Measurements from ENCODE around the gene ZNFX1.
"Not testable (repeated sequence)": the region's sequence is repeated elsewhere in the genome, so short reads cannot be mapped to it uniquely, and the experiment has no call there.

Gene ZNFX1

DNA sequence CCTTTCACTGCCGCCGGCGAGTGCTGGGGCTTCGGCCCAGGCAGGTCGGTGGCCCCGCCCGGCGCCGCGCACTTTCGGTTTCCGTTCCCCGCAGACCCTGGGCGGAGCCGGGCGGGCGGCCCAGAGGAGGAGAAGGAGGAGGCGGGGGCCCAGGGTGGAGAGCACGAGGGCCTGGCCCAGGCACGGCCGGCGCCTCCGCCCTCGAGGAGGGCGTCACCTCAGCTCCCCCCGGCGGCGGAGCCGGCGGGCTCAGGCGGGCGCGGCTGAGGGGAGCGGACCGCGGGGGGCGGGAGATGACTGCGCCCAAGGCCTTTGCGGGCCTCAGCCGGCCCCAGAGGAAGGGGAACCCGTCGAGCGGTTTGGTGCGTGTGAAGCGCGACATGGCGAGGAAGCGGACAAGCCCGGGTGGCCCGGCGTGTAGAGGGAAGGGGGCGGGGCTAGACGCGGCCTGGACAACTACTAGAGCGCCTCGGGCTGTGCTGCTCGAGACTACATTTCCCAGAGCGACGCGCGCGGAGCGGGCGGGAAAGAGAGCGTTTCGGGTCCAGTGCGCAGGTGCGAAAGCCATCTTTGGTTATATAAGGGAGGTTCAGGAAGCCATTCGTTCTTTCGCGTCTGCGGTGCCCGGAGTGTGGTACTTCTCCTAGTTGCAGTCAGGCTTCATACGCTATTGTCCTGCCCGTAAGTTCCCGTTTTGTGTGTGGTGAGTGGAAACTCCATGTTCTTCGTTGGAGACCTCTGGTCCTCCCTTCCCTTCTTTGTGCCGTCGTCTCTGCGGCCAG lies at the start of gene ZNFX1:
Gene ZNFX1 (minus strand): TSS at position 22 of the 782 bp plus-strand sequence. CDS start 2,218 bp downstream, outside the sequence.
- DNase-seq (ENCODE audit: low read depth in 3 of 3, low spot score in 1 of 3): peak; percentile 94 to 97 (median 97)

DNA sequence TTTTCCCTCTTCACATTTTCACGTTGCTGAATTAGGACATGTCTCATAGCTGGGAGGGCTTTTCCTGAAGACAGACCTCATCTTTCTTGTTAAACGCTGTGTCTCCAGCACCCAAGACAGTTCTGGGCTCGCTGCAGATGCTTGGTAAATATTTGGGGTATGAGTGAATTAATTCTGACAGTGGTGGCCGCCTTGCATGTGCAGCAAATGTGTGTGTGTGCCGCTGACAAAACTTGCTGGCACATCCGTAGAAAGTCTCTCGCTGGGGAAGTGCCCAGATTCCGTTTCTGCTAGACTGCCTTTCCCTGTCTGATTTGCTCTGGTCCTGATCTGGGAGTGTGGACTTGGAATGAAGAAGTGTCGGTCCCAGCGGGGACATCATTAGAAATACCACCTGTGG lies 48.2 kb upstream of the ZNFX1 start:
- no peak for DNase-seq (ENCODE audit: low read depth in 3 of 3, low spot score in 1 of 3)

DNA sequence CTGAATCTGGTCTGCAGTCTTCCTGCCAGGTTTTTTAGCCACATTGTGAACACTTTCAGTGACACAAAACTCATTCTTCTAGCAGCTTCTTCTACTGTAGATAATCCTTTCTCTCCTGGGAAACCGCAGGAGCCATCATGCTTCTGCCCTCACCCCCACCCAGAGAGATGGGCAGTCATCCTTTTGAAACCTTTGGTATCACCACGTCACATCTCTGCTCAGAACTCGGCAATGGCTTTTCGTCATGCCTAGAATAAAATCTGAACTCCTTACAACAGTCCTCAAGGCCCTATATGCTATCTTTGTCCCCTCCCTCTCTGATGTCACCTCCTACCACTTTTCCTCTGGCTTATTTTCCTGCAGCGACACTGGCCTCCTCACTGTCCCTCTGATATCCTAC lies 46.4 kb upstream of the ZNFX1 start:
- DNase-seq (ENCODE audit: low read depth in 3 of 3, low spot score in 1 of 3): no peak

DNA sequence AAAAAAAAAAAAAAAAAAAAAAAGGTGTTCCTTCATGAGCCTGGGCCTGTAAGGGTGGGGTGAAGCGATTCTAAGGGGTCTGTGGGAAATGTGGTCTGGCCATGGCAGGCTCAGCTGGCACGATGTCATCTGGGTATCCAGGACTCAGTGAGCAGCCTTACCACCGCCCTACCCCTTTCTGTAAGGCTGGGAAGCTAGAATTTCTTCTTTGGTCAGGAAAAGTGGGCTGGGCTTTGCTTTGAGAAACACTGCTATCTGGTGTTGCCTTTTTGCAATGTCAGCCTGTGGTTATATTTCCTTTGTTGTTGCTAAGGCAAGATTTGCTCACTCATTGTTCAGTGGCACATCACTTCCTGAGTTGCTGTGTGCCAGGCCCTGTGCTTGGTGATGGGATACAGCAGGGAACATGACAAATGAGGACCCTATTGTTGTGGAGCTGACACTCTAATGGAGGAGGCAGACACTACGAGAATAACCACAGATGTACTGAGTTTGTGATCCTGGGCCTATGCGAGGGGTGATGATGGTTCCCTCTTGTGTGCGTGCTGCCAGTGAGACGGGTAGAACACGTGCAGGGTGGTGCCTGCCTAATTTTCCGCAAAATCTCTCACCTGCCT lies 45.9 kb upstream of the ZNFX1 start:
- no peak for DNase-seq (ENCODE audit: low read depth in 3 of 3, low spot score in 1 of 3)

DNA sequence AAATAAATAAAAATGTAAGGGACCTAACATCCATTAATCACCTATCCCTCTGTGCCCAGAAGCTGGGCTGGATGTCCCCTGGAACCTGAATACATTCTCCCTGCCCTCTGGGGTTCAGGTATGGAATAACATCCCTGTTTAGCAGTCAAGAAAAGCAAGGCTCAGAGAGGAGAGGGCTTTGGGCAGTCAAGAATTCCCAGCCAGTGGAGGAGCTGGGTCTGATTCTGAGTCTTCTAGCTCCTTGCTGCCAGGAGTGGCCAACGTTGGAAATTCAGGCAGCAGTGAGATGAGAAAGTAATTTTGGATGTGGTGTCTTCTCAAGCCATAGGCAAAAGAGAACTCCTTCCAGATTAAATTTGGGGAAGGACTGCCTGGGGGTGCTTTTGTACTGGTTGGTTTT lies 42.6 kb upstream of the ZNFX1 start:
- no peak for DNase-seq (ENCODE audit: low read depth in 3 of 3, low spot score in 1 of 3)

DNA sequence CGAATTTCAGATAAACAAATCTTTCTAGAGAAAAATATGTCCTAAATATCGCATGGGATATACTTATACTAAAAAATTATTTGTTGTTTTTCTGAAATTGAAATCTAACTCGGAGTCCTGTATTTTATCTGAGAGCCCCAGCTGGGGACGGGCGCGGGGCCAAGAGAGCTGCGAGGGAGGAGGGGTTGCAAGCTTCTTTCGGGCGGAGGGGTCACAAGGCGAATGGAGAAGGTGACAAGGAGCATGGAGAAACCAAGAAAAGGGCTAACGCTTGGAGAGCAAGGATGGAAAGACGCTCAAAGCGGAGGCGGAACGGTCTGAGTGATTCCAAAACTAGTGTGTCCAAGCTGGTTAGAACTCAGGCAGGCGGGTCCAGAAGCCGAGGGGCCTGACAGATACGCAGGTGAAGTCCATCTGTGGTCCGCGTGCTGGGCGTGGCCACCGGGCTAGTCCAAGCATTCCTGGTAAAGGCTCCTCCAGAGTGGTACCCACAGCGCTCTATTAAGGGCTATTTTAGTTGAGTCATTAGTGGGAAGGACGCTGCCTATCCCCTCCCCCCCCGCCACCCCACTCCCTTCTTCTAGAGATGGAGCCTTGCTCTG lies 41.5 kb upstream of the ZNFX1 start:
- DNase-seq (ENCODE audit: low read depth in 3 of 3, low spot score in 1 of 3): no peak

DNA sequence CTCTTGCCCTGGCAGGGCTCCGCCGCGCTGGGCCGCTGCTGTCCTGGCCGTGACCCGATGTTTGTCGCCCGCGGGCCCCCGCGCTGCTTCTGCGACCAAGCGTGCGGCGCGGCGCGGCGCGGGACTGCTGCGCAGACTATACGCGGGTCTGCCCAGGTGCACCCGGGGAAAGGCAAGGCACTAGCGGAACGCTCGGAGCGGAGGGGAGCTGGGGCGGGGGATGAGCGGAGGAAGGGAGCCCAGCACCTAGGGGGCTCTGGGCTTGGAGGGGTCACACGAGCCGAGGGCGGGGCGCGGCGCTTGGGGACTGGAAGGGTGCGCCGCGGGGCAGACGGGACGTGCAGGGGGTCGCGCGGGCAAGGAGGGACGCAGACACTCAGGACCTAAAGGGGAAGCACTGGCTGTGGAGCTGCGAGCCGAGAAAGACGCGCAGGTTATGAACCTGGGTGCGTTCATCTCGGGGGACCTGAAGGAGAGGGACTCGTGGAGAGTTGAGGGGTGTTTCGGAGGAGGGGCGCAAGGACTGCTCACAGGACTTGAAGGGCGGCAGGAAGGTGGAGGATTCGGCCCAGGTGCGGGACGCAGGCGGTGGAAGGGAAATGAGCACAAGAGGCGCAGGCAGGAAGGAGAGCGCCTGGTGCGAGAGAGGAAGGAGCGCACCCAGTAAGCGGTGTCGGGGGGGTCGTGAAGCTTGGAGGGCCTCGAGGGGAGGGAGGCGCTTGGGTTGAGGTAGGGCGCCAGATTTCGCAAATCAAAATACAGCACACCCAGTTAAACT lies 40.8 kb upstream of the ZNFX1 start:
- DNase-seq (ENCODE audit: low read depth in 3 of 3, low spot score in 1 of 3): no peak

DNA sequence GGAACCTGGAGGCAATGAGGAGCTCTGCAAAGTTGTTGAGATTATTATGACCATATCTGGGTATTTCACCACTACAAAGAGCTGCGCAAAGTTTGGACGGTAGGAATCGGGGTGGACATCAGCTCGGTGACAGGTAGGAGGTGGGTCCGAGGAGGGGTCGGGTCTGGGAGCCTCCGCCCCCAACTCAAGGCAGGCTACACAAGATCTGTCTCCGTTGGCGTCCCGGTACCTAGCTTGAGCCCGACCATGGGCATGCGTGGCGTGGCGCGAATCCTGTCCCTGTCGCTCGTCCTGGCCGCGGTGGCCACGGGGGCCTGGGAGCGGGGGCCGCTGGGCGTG lies 40.2 kb upstream of the ZNFX1 start:
- DNase-seq (ENCODE audit: low read depth in 3 of 3, low spot score in 1 of 3): no peak

DNA sequence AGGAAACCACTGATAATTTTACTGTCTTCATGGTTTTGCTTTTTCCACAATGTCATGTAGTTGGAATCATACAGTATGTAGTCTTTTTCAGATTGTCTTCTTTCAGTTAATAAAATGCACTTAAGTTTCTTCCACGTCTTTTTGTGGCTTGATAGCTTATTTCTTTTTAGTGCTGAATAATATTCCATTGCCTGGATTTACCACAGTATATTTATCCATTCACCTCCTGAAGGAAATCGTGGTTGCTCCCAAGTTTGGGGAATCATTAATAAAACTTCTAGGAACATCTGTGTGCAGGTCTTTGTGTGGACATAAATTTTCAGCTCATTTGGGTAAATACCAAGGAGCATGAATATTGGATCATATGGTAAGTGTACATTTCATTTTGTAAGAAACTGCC lies 38.8 kb upstream of the ZNFX1 start:
- DNase-seq (ENCODE audit: low read depth in 3 of 3, low spot score in 1 of 3): no peak

DNA sequence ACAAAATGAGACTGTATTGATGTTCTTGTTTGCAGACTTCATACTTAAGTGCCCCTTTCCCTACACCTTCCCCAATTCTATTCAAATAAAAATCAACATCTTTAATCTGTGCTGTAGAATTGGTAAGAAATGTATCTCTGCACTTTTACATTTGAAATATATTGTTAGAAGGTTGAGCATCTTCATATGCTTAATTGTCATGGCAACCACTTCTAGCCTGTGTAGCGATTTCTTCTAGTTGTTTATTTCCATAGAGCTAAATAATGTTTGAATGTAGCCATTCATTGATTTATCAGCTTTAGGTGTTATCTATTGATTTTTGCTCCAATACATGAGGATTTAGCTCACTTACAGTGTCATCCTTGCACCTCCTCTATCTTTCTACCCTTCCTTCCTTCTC lies 37.7 kb upstream of the ZNFX1 start:
- no peak for DNase-seq (ENCODE audit: low read depth in 3 of 3, low spot score in 1 of 3)

DNA sequence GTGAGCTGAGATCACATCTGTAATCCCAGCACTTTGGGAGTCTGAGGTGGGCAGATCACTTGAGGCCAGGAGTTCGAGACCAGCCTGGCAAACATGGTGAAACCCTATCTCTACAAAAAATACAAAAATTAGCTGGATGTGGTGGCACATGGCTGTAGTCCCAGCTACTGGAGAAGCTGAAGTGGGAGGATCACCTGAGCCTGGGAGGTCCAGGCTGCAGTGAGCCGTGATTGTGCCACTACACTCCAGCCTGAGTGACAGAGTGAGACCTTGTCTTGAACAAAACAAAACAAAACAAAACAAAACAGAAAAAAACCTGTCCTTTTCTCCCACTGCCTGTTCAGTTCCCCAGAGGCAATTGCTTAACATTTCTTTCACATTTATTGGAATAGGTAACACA lies 36.2 kb upstream of the ZNFX1 start:
- DNase-seq (ENCODE audit: low read depth in 3 of 3, low spot score in 1 of 3): not testable (repeated sequence)

DNA sequence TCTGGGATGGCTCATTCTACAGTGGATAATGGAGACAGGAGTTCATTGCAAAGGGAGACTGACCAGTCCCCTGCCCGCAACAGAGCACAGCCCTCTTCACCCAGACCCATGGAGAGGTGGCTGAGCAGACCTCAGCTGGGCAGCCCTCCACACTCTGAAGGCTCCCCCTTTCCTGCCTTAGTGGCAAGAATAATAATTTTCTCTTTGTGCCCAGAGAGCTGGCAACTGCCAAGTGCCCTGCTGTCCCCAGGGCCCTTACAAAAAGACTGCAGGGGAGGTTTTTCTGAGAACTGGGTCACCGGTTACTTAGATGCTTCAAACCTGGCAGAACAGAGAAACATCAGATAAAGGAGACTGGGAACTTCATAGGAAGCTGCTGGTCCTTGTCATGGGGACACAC lies 35.4 kb upstream of the ZNFX1 start:
- no peak for DNase-seq (ENCODE audit: low read depth in 3 of 3, low spot score in 1 of 3)

DNA sequence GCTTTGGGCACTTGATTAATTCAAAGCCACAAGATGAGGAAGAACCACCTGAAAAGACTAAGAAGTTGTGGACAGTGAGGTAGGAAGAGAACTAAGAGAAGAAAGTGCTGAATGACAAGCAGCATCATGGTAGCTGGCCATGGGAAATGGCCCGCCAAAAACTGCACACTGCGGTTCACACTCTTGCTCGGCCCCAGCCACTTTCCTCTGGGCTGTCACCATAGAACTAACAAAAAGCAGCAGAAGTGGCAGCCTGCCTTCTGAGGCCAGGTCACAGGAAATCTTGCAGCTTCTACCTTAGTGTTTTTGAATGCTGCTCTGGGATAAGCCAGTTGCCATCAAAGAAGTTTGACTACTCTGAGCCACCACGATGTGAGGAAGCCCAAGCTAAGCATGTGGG lies 34.8 kb upstream of the ZNFX1 start:
- no peak for DNase-seq (ENCODE audit: low read depth in 3 of 3, low spot score in 1 of 3)

DNA sequence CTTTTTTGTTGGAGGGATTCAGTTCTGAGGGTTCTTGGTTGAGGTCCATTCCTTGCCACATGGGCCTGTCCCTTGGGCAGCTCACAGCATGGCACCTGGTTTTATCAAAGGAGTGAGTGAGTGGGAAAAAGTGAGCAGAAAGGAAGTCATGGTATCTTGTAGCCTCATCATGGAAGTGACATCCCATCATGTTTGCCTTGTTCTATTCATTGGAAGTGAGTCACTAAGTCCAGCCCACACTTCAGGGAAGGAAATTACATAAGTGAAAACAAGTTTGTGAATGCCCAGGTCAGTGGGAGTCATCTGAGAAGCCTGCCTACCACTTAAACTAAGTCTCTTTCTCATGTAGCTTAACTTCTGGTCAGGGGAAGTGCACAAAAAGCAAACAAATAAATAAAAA lies 32.8 kb upstream of the ZNFX1 start:
- DNase-seq (ENCODE audit: low read depth in 3 of 3, low spot score in 1 of 3): no peak

DNA sequence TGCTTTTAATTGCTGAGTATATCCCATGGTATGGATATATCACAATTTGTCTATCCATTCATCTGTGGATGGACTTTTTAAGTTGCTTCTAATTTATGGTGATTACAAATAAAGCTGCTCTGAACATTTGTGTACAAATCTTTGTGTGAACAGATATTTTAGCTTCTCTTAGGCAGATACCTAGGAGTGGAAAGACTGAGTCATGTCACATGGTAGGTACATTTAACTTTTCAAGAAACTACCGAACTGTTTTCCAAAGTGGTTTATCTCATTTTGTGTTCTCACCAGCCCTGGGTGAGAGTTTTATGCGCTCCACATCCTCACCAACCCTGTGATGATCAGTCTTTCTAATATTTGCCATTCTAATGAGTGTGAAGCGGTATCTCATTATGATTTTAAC lies 31.0 kb upstream of the ZNFX1 start:
- DNase-seq (ENCODE audit: low read depth in 3 of 3, low spot score in 1 of 3): no peak

DNA sequence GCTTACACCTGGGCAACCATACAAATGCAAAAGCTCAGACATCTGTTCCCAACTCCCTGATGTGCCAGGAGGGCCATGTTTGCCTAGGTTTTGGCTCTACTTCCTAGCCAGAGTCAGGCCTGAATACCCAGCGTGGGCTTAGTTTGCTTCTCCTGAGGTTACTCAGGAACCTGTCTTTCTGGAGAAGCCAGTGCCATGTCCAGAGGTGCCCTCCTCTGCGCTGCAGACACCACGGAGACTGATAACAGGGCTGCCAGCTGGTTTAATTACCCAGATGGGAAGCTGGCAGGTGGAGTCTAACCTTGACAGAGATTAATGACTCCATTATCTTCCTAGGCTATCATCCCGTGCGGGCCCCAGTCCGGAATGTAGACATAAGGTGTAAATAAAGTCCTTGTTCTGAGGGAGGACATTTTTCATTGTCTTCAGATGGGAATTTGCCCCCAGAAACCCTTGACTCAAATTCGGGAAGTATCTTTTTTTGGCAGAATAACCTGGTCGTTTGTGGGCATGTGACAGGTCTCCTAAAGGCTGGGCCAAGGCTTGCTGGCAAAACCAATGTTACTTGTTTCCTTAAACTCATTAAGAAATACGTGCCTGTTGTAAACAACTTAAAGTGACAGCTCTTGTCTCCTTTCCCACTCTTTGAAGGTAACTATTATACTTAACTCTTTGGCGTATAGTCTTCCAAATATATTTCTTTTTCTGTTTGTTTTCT lies 29.2 kb upstream of the ZNFX1 start:
- DNase-seq (ENCODE audit: low read depth in 3 of 3, low spot score in 1 of 3): no peak

DNA sequence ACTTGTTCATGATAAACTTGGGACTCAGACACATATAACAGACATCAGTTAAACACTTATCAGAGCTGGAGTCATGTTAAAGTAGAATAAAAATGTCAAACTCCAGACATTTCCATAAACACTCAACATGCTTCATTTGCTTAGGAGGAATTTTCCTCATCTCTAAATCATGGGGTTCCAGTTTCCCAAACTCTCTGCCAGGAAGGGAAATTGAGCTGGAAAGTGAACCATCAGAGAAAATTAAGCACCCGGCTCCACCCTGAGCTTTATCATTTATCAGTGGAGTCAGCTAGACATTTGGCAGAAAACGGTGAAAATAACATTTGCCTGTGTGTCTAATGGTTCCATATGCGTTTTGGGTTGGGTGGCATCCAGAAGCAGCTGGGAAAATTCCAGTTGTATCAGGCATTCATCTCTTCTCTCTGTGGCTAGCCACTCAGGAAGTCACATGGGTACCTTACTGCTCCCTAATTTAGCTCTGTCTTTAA lies 25.3 kb upstream of the ZNFX1 start:
- DNase-seq (ENCODE audit: low read depth in 3 of 3, low spot score in 1 of 3): no peak

DNA sequence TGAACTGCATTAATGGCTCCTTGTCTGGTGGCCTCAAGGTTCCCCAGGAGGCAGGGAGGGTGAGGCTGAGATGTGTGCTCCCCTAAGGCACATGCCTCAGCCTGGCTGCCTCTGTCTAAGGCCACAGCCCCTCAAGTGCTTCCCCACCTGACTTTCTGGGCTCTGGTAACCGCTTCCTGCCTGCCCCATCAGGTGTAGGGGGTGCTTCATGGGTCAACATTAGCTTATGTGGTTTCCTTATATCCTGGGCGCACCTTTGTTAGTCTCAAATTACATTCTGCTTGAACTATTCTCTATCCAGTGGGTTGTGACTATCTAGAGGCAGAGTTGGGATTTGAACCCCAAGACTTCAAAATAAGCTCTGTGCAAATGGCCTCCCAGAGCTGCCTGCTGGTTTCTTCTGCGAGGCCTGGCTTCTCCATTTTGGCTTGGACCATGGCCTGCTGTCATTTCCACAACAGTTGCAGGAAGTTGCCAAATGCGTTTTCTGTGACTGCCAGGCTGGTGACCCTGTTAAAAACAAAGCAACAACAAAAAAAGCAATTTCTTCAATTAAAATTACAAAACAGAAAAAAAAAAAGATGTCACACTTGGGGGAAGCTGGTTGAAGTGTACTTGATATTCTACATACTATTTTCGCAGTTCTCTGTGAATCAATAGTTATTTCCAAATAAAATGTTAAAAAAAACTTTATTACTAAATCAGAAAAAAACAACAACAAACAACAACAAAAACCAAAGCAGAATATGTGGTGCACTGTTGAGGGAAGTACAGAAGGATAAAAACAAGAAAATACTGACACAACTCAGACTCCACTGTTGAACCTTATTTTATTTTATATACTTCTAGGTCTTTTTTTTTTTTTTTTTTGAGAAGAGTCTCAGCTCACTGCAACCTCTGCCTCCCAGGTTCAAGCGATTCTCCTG lies 20.0 kb upstream of the ZNFX1 start:
- no peak for DNase-seq (ENCODE audit: low read depth in 3 of 3, low spot score in 1 of 3)

DNA sequence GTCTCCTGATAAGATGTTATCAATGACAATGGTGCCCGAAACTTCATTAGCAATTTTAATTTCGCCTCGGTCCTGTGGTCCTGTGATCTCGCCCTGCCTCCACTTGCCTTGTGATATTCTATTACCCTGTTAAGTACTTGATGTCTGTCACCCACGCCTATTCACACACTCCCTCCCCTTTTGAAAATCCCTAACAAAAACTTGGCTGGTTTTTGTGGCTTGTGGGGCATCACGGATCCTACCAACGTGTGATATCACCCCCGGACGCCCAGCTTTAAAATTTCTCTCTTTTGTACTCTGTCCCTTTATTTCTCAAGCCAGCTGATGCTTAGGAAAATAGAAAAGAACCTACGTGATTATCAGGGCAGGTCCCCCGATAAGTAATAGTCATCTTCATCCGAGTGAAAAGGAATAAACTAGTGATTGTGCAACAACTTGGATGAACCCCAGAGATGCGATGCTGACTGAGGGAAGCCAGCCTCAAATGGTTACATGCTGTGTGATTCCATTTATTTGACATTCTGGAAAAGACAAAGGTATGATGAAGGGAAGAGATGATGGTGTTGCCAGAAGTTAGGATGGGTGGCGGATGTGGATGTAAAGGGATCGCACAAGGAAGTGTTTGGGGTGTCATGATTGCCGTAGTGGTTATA lies 16.3 kb upstream of the ZNFX1 start:
- not testable (repeated sequence) for DNase-seq (ENCODE audit: low read depth in 3 of 3, low spot score in 1 of 3)

All from stimulated activated CD4-positive, alpha-beta T cell treated with anti-CD3 and anti-CD28 coated beads, TNF-alpha, amount 100 ng/mL, for 1 hour (primary cell).